ENCODE data around the gene NCOA5. TPM values are rescaled to one million over a fixed set of nuclear protein-coding genes. Genes with fewer than 3 reads are reported as not detected.

Gene NCOA5
- total and polyA plus RNA-seq, 9 of the 15 experiments (the other 6 are each of a cell fraction or from before 2014, with no cell fraction given) = 3.9 to 22.8 (median 13.8) TPM

DNA sequence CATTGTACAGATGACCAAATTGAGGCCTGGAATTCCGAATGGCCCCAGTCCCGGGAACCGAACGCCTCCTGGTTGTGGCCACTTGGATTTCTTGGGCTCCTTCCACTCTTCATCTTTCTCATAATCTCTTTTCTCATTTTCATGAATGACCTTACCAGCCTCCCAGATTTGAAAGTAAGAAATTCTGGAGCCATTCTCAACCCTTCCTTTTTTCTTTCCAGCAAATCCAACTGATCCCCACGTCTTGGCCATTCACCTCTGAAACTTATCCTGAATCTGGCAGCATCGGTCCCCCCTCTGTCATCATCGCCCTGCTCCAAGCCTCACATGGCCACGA is 66.6 kb downstream of the NCOA5 start:
- no peak overlapping the region for H3K9ac ChIP-seq (ENCODE audit: insufficient read depth in 1 of 2, low read depth in 2 of 2, low read length in 2 of 2)
- ChIA-PET CTCF (ENCODE audit: low intra/inter-chr PET ratio) (interaction anchor here (1.1 to 1.4 kb wide), 3 partner anchors 9 to 129 kb away, joined by 3 to 5 read pairs (median 3); no protein-coding TSS in a partner anchor), POLR2A (interaction anchor here (0.6 kb wide), 1 partner anchor 12 kb away, joined by 3 read pairs; no protein-coding TSS in a partner anchor)
- no TSS peak for BruUV-seq (replicated peaks)
- no peak overlapping the region for H3K4me3 ChIP-seq
- no peak overlapping the region for H3K4me2 ChIP-seq (ENCODE audit: insufficient read depth, low read length)
- intact Hi-C loops (cut with micrococcal nuclease) (loop anchor here (2.0 to 5.0 kb wide), 3 partner anchors 64 to 149 kb away; no protein-coding TSS in a partner anchor), in situ Hi-C loops (cut with MboI) (no loop called here)
- H3K4me1 ChIP-seq (replicated peaks in 1 of 2; ENCODE audit: control insufficient read depth in 2 of 2, insufficient read depth in 2 of 2, low read length in 2 of 2) = peaks cover 14 to 23% of the 10 kb centered on the region in 2 experiments
- H3K27me3 ChIP-seq (ENCODE audit: control insufficient read depth in 2 of 2, insufficient read depth in 2 of 2, low read length in 2 of 2) = 0 out of 5 replicates have a peak, but pooled peaks cover 0 to 7% of the 10 kb centered on the region in 2 experiments
- no peaks in the 10 kb centered on the region for H3K9me1 ChIP-seq (ENCODE audit: control insufficient read depth, insufficient read depth, low read length)
- no peak for FAIRE-seq
- TF ChIP-seq NONO (IDR thresholded peaks at IDR 0.05; ENCODE audit: low read depth in 2 of 2, low read length in 1 of 2) (no peak), MNT (conservative IDR thresholded peaks at IDR 0.05) (0 out of 4 replicates have a peak, but pooled peaks of 1 of the 2 experiments have one; percentile 10), RAD21 (CRISPR knock-in tag; conservative IDR thresholded peaks at IDR 0.05 in 1 of 2, IDR thresholded peaks at IDR 0.05 in 1 of 2) (0 out of 4 replicates have a peak, but pooled peaks of 1 of the 2 experiments have one; percentile 0)
- no peaks in the 10 kb centered on the region for H3K36me3 ChIP-seq (ENCODE audit: control insufficient read depth, insufficient read depth, low read length)
- no peak overlapping the region for H3K27ac ChIP-seq (ENCODE audit: extremely low read depth, low read depth, low read length)
- no peak for ATAC-seq
- no peak overlapping the region for H2AFZ ChIP-seq (ENCODE audit: low read depth, low read length)
- 18% methylated on average over 6 of the region's 8 CpGs for WGBS (ENCODE audit: insufficient coverage, low coverage, missing lambda C conversion rate)
- no peaks in the 10 kb centered on the region for H3K79me2 ChIP-seq (ENCODE audit: control insufficient read depth, insufficient read depth, low read length)
- H4K20me1 ChIP-seq (replicated peaks; ENCODE audit: control insufficient read depth, insufficient read depth, low read length) = peaks cover 8% of the 10 kb centered on the region; the same call in 1 of the 2 replicates
- DNase-seq (ENCODE audit: extremely low read depth in 1 of 4, low spot score in 3 of 4) = no peak
- no peaks in the 10 kb centered on the region for H3K9me3 ChIP-seq (replicated peaks; ENCODE audit: control insufficient read depth, insufficient read depth, low read depth, low read length)
